ENCODE data around the gene IGSF23.

Gene IGSF23

DNA sequence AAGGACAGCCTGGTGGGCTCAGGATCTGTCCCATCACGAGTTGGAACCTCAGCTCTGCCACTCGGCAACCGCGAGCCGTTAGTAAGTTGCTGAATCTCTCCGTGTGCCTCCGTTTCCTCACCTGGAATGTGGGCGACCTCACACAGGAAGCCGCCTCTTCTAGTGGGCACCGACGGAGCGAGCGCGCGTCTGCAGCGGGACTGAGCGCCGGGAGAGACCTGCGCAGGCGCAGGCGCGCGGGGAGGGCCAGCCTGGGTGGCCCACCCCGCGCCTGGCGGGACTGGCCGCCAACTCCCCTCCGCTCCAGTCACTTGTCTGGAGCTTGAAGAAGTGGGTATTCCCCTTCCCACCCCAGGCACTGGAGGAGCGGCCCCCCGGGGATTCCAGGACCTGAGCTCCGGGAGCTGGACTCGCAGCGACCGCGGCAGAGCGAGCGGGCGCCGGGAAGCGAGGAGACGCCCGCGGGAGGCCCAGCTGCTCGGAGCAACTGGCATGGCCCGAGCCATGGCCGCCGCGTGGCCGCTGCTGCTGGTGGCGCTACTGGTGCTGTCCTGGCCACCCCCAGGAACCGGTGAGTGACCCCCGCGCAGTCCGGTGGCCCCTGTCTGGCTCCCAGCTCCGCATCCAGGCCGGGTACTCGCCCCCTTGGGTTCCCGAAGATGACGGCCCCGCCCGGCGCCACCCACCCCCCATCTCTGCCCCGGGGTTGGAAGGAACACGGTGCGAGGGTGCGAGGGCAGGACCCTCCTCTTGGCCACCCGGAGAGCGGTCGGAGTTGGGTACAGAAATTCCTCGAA is 30.4 kb downstream of the IGSF23 start, which contains the start of gene PVR:
PVR (plus strand) TSS at position 306 of the 797 bp plus-strand sequence; CDS start at position 493, 187 bp downstream.
- DNase-seq: peak; percentile 37

DNA sequence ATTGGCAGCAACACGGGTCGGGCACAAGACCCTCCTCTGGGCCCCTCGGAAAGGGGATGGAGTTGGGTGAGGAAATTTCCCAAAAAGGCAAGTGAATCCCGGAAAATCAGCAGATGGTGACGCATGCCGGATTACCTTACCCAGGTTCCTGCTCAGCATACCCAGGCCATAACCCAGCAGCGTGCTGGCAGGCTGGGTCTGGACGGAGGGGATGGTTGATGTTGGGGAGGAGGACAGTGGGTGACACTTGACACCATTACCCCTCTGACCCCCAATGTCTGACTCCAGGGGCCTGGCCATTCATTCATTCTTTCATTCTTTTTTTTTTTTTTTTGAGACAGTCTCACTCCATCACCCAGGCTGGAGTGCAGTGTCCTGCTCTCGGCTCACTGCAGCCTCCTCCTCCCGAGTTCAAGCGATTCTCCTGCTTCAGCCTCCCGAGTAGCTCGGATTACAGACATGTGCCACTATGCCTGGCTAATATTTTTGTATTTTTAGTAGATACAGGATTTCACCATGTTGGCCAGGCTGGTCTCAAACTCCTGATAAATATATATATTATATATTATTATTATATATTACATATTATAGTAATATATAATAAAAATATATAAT is 31.1 kb downstream of the IGSF23 start:
- DNase-seq: no peak

DNA sequence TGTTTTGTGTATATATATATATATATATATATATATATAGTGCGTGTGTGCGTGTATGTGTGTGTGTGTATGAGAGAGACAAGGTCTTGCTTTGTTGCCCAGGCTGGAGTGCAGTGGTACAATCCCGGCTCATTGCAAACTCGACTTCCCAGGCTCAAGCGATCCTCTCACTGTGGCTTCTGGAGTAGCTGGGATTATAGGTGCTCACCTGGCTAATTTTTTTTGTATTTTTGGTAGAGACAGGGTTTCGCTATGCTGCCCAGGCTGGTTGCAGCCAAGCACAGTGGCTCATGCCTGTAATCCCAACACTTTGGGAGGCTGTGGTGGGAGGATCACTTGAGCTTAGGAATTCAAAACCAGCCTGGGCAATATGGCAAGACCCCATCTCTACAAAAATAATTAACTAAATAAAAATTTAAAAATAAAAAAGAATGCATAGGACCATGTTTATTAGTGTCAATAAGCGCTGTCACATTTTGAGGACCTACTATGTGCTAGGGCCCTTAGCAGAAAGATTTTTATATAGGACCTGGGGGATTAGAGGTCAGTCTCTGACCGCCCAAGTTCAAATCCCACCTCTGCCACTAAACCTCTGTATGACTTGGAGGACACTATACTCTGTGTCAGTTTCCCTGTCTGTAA is 32.2 kb downstream of the IGSF23 start:
- DNase-seq: no peak

DNA sequence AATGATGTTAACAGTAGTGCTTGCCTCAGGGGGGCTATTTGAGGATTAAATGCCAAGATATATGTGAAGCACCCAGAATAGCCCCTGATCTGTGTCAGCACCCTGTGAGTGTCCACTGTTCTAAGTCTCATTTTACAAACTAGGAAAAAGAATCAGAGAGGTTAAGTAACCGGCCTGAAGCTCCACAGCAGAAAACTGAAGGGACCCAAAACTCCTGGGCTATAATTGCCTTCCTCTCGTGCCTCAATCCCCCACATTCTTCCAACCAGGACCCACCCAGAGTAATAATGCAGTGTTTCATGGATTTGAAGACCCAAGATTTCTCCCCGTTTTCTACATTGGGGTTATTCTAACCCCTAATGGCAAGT is 32.7 kb downstream of the IGSF23 start:
- no peak for DNase-seq

GRCh38 chr19:44647144-44647543 is 33.8 kb downstream of the IGSF23 start:
- DNase-seq: no peak

DNA sequence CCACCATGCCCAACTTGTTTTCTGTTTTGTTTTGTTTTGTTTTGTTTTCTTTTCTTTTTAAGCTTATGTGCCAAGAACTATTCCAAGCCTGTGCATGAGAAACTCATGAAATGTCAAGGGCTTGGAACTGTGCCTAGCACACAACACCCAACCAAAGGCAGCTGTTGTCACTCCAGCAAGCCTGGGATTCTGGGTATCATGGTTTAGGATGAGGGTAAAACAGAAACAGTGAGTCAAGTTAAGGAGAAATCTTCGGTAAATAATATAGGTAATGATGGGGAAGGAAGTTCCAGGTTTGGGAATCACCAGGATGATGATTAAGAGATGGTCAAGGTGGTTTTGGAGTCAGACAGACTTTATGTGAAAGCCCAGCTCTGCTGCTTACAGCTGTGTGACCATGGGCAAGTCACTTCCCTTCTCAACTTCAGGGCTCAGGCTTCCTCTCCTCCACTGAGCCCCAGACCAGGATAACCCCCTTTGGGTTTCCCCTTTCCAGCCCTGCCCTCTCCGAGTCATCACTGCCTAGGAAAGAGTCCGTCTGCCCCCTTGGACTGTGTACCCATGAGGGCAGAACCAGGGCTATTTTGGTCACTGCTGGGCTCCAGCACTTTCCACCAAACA is 35.4 kb downstream of the IGSF23 start:
- no peak for DNase-seq

GRCh38 chr19:44649578-44650145 is 36.3 kb downstream of the IGSF23 start:
- no peak for DNase-seq

DNA sequence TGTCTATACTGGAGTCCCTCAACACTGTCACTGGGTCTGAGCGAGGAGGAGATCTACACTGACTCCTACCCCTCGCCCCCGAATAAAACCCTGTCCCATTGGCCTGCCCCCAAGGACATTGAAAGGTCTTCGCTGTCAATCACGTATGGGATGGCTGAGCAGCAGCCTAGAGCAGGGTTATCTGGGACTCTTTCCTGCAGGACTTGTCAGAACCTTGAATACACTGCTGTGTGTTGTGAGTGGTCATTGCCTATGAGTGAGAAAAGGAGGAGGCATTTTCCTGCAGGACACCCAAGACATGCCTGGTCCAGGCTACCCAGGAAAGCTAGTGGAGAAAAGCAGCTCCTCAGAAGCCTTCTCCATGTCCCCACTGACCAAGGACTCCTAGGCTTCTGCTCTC is 40.0 kb downstream of the IGSF23 start:
- DNase-seq: no peak

DNA sequence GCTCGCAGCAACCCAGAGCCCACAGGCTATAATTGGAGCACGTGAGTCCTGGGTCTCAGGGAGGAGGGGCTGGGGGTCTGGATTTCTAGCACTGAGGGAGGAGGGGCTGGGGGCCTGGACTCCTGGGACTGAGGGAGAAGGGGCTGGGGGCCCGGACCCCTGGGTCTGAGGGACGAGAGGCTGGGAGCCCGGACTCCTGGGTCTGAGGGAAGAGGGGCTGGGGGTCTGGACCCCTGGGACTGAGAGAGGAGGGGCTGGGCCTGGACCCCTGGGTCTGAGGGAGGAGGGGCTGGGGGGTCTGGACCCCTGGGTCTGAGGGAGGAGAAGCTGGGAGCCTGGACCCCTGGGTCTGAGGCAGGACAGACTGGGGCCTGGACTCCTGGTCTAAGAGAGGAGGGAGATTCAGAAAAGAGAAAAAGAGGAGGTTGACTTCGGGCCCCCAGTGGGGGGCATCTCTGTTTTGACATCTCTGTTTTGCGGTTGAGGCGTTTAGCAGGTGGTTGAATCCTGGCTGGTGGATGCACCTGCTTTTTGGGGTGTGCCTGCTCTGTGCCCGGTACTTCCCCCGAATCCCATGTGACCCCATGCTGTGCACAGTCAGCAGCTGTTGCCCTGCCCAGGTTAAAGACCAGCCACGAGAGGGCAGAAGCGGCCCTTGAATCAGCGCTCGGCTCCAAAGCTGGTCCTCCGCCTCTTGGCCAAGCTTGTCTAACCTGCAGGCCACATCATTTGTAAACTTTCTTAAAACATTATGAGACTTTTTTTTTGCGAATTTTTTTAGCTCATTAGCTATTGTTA is 40.8 kb downstream of the IGSF23 start:
- peak; percentile 69 for DNase-seq

- DNase-seq: peak; percentile 72
Measured at GRCh38 chr19:44657211-44657921, 44.0 kb downstream of the IGSF23 start.

DNA sequence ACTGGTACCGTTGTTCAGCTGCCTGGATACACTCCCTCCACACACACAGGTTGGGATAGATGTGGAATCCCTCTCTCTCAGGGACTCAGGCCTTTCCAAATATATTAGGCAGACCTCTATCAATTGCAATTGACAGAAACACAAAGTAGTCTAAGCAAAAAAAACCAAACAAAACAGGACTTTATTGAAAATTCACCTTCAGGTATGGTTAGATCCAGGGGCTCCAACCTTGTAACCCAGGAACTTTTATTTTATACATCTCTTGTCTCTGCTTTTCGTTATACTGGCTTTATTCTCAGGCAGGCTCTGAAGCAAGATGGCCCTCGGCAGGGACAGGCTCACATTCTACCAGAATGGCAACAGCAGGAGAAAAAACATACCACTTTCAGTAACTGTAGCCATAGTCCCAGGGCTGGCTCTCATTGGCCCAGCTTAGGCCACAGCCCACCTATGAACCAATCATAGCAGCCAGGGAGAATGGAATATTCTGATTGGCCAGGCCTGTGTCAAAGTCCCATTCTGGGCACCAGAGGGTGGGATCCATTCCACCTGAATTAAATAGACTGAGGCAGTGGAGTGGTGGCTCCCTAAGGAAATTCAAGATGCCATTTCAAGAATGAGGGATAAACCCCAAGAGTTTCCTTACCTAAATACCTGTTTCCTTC is 44.8 kb downstream of the IGSF23 start:
- DNase-seq: no peak

DNA sequence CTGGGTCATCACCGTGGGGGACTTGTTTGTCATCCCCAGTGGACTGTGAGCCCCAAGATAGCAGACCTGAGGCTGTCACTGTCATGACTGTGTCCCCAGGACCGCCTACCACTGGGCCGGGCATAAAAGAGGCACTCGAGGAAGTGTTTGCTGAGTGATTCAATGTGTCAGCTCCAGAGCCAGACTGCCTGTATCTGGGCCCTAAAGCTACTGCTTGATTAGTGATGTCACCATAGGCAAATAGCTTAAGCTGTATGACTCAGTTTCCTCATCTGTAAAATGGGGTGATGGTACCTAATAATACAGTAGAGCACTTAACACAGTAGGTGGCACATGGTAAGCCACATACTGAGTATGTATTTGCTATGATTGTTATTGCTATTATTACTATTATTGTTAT is 46.7 kb downstream of the IGSF23 start:
- no peak for DNase-seq

DNA sequence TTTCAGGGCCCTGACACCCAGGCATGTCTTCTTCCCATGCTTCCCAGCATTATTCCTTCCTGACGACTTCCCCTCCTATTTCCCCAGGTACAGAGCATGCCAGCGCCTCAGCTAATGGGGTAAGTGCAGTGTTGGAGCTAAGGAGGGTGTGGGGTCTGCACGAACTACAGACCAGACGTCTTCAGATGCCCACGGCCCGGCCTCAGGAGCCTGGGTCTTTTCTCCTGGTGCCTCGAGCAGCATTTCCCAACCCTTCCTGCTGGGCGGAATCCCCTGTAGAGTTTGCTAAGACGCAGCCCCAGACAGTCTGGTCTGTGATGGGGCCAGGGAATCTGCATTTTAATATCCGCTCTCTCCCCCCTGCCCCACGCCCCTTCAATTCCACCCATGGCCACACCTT is 47.8 kb downstream of the IGSF23 start:
- DNase-seq: no peak

DNA sequence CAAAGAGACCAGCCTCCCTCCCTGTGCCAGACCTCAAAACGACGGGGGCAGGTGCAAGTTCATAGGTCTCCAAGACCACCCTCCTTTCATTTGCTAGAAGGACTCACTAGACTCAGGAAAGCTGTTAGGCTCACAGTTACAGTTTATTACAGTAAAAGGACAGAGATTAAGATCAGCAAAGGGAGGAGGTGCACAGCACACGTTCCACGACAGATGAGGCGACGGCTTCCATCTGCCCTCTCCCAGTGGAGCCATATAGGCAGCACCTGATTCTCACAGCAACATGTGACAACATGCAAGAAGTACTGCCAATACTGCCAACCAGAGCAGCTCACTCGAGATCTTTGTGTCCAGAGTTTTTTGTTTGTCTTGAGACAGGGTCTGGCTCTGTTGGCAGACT is 48.5 kb downstream of the IGSF23 start:
- DNase-seq: no peak

DNA sequence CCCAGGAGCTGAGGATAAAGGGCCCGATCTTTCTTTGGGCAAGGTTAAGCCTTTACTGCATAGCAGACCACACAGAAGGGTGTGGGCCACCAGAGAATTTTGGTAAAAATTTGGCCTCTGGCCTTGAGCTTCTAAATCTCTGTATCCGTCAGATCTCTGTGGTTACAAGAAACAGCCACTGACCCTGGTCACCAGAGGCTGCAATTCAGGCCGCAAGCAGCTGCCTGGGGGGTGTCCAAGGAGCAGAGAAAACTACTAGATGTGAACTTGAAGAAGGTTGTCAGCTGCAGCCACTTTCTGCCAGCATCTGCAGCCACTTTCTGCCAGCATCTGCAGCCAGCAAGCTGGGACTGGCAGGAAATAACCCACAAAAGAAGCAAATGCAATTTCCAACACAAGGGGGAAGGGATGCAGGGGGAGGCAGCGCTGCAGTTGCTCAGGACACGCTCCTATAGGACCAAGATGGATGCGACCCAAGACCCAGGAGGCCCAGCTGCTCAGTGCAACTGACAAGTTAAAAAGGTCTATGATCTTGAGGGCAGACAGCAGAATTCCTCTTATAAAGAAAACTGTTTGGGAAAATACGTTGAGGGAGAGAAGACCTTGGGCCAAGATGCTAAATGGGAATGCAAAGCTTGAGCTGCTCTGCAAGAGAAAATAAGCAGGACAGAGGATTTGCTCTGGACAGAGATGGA is 49.5 kb downstream of the IGSF23 start:
- no peak for DNase-seq

DNA sequence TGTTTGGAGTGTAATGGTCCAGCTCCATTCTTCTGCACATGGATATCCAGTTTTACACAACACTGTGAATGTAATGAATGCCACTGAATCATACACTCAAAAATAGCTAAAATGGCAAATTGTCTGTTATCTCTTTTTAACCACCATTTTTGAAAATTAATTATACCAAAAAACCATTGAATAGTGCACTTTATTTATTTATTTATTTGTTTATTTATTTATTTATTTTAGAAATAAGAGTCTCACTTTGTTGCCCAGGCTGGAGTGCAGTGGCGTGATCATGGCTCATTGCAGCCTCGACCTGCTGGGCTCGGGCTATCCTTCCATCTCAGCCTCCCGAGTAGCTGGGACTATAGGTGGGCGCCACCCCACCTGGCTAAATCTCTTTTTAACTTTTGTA is 50.6 kb downstream of the IGSF23 start:
- DNase-seq: no peak

DNA sequence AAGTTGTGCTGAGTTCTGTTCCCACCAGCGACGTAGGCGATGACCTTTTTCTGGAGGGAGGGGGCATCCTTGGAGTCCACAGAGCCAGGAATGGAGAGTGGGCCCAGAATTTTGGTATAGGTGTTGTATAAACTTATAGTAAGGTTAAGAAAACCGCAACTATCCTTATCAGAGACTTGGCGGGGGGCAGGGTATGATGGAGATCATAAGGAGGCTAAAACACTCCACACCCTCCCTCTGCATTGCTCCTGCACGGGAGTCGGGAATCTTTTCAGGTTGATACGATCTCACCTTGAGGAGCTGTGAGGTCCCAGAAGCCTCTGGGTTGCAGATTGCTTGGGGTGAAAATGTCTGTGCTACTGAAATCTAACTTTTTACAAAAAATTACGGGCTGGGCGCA is 51.6 kb downstream of the IGSF23 start:
- DNase-seq: no peak

DNA sequence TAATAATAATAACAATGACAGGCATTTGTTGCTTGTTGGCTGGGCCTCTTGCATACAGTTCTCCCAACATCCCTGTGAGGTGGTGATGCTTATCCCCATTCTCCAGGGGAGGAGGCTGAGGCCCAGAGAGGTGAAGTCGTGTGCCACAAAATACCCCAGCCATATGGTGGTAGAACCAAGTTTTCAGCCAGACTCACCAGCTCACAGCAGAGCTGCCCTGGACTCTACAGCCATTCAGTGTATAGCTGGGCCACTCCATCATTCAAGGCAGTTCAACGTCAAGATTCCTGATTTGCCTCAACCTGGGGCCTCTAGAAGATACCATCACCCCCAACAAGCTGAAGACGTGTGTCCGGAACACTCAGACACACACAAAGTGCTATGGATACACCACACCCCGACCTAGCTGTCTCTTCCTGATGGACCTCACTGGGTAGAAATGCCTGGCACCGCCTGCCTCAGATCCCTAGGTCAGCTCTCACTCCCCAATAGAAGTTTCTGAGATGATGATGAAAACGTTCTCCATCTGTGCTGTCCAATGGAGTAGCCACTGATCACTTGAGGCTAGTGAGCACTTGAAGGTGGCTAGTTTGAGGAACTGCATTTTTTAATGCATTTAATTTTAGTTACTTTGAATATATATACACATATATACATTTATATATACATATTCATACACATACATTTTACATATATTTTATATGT is 53.6 kb downstream of the IGSF23 start:
- DNase-seq: no peak

DNA sequence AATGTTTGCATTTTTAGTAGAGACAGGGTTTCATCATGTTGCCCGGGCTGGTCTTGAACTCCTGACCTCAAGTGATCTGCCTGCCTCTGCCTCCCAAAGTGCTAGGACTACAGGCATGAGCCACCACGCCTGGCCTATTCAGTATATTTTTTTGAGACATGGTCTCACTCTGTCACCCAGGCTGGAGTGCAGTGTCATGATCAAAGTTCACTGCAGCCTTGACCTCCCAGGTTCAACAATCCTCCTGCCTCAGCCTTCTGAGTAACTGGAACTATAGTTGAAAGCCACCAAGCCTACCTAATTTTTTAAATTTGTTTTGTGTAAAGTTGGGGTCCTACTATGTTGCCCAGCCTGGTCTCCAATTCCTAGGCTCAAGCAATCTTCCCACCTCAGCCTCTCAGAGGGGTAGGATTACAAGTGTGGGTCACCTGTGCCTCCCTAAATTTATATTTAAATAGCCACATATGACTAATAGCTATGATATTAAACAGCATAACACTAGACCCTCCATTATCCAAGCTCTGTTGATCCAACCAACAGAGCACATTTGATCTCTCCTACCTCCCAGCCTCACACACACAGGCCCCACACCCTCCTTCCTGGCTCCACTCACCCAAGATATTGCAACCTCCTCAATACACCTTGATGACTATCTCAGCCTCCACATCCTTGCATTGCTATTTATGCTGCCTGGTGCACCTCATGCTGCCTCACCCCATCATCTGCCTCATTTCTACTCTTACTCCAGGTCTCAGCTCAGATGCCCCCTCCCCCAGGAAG is 55.8 kb downstream of the IGSF23 start:
- no peak for DNase-seq

Measured in activated CD4-positive, CD25-positive, alpha-beta regulatory T cell treated with anti-CD3 and anti-CD28 coated beads, Interleukin-2, amount 50 U/mL, for 72 hours (primary cell).